Glutamatergic neuron (in vitro differentiated cells): ENCODE data around the gene KRTAP2-3. TPM values are rescaled to one million over a fixed set of nuclear protein-coding genes. Genes with fewer than 3 reads are reported as not detected.

ENCODE experiments used
- DNase-seq: peaks from one replicate; pipeline ENCODE4 v3.0.0; 2022
- H3K27ac Mint-ChIP-seq: one replicate; pipeline ENCODE4 v1.8.0; 2020; ENCODE audit warnings: mild to moderate bottlenecking, mixed read lengths, inconsistent platforms; ENCODE audit not compliant: unreplicated experiment
- H3K27me3 Mint-ChIP-seq: one replicate; pipeline ENCODE4 v1.8.0; 2020; ENCODE audit warnings: mild to moderate bottlenecking, moderate library complexity, mixed read lengths, inconsistent platforms; ENCODE audit not compliant: unreplicated experiment
- H3K36me3 Mint-ChIP-seq: one replicate; pipeline ENCODE4 v1.8.0; 2020; ENCODE audit warnings: mild to moderate bottlenecking, mixed read lengths, inconsistent platforms; ENCODE audit not compliant: unreplicated experiment
- H3K4me1 Mint-ChIP-seq: one replicate; pipeline ENCODE4 v1.8.0; 2020; ENCODE audit warnings: mild to moderate bottlenecking, low read depth, mixed read lengths, inconsistent platforms; ENCODE audit not compliant: unreplicated experiment
- H3K4me3 Mint-ChIP-seq: one replicate; pipeline ENCODE4 v1.8.0; 2020; ENCODE audit warnings: mild to moderate bottlenecking, mixed read lengths, inconsistent platforms; ENCODE audit not compliant: unreplicated experiment
- H3K9me3 Mint-ChIP-seq: one replicate; pipeline ENCODE4 v1.8.0; 2020; ENCODE audit warnings: mild to moderate bottlenecking, moderate library complexity, mixed read lengths, inconsistent platforms; ENCODE audit not compliant: unreplicated experiment
- CTCF ChIP-seq: fragments of 200-600 bp; sonication (generic); IDR thresholded peaks from one replicate; pipeline ENCODE4 v1.5.0; 2021; ENCODE audit not compliant: partially characterized antibody, unreplicated experiment
- total RNA-seq: library from RNA; stranded (reverse); fragmentation: NEBNext Ultra II Directional; extraction: Animal tissue kit (Norgen Biotek cat#: 25700); gene quantifications from one replicate; pipeline ENCODE4 v1.2.1, GENCODE V29; 2021; ENCODE audit not compliant: unreplicated experiment

KRTAP2-3 gene
- total RNA-seq, 1 donor from 2014 or later: not detected

- Mint-ChIP-seq H3K4me3 (no peak overlapping the region), H3K9me3 (peaks cover 6% of the 10 kb centered on the region), H3K27ac (no peak overlapping the region), H3K27me3 (peaks cover 8% of the 10 kb centered on the region), H3K4me1 (peaks cover 17% of the 10 kb centered on the region), H3K36me3 (no peaks in the 10 kb centered on the region)
- no peak for TF ChIP-seq CTCF
- no peak for DNase-seq
These were observed 49.5 kb downstream of the KRTAP2-3 start for GRCh38 chr17:41010441-41010840.

GRCh38 chr17:41009936-41010335, 50.0 kb downstream of the KRTAP2-3 start:
- no peak for DNase-seq
- Mint-ChIP-seq H3K4me1 (peaks cover 17% of the 10 kb centered on the region), H3K9me3 (peaks cover 6% of the 10 kb centered on the region), H3K36me3 (no peaks in the 10 kb centered on the region), H3K27me3 (peaks cover 8% of the 10 kb centered on the region), H3K4me3 (no peak overlapping the region), H3K27ac (no peak overlapping the region)
- TF ChIP-seq CTCF: no peak

GRCh38 chr17:41009301-41009760, 50.6 kb downstream of the KRTAP2-3 start:
- H3K27ac Mint-ChIP-seq: no peak overlapping the region
- TF ChIP-seq CTCF: no peak
- no peaks in the 10 kb centered on the region for H3K36me3 Mint-ChIP-seq
- no peak overlapping the region for H3K4me3 Mint-ChIP-seq
- peaks cover 17% of the 10 kb centered on the region for H3K4me1 Mint-ChIP-seq
- H3K27me3 Mint-ChIP-seq: peaks cover 8% of the 10 kb centered on the region
- peaks cover 6% of the 10 kb centered on the region for H3K9me3 Mint-ChIP-seq
- no peak for DNase-seq

Other genes starting within 250 kb of the KRTAP2-3 start
- gene KRT10, start 237.5 kb downstream of the KRTAP2-3 start, total RNA-seq: 27.1 TPM
- gene KRT12, start 192.9 kb downstream of the KRTAP2-3 start, total RNA-seq: not detected
- not detected for gene KRT20, start 174.9 kb downstream of the KRTAP2-3 start, total RNA-seq
- not detected for gene KRT23, start 122.5 kb downstream of the KRTAP2-3 start, total RNA-seq
- gene KRT39, start 93.2 kb downstream of the KRTAP2-3 start, total RNA-seq: not detected
- not detected for gene KRT40, start 75.8 kb downstream of the KRTAP2-3 start, total RNA-seq
- not detected for gene KRTAP3-3, start 66.0 kb downstream of the KRTAP2-3 start, total RNA-seq
- not detected for gene KRTAP3-2, start 60.2 kb downstream of the KRTAP2-3 start, total RNA-seq
- not detected for gene KRTAP3-1, start 51.0 kb downstream of the KRTAP2-3 start, total RNA-seq
- not detected for gene KRTAP1-5, start 32.9 kb downstream of the KRTAP2-3 start, total RNA-seq
- gene KRTAP1-4, start 29.9 kb downstream of the KRTAP2-3 start, total RNA-seq: not detected
- not detected for gene KRTAP1-3, start 25.2 kb downstream of the KRTAP2-3 start, total RNA-seq
- gene KRTAP1-1, start 18.7 kb downstream of the KRTAP2-3 start, total RNA-seq: not detected
- gene KRTAP2-1, start 12.8 kb downstream of the KRTAP2-3 start, total RNA-seq: not detected
- gene KRTAP2-2, start 4.9 kb downstream of the KRTAP2-3 start, total RNA-seq: not detected
- gene KRTAP2-4, start 5.8 kb upstream of the KRTAP2-3 start, total RNA-seq: not detected
- gene KRTAP4-7, start 24.0 kb upstream of the KRTAP2-3 start, total RNA-seq: not detected
- not detected for gene KRTAP4-8, start 38.0 kb upstream of the KRTAP2-3 start, total RNA-seq
- not detected for gene KRTAP4-16, start 42.1 kb upstream of the KRTAP2-3 start, total RNA-seq
- not detected for gene KRTAP4-9, start 45.3 kb upstream of the KRTAP2-3 start, total RNA-seq
- not detected for gene KRTAP4-11, start 58.3 kb upstream of the KRTAP2-3 start, total RNA-seq
- not detected for gene KRTAP4-12, start 64.1 kb upstream of the KRTAP2-3 start, total RNA-seq
- gene KRTAP4-6, start 80.4 kb upstream of the KRTAP2-3 start, total RNA-seq: not detected
- gene KRTAP4-5, start 89.7 kb upstream of the KRTAP2-3 start, total RNA-seq: not detected
- gene KRTAP4-4, start 100.6 kb upstream of the KRTAP2-3 start, total RNA-seq: not detected
- gene KRTAP4-3, start 108.1 kb upstream of the KRTAP2-3 start, total RNA-seq: not detected
- not detected for gene KRTAP4-2, start 118.1 kb upstream of the KRTAP2-3 start, total RNA-seq
- not detected for gene KRTAP4-1, start 124.8 kb upstream of the KRTAP2-3 start, total RNA-seq
- not detected for gene KRTAP9-1, start 129.8 kb upstream of the KRTAP2-3 start, total RNA-seq
- gene KRTAP9-2, start 166.5 kb upstream of the KRTAP2-3 start, total RNA-seq: not detected
- not detected for gene KRTAP9-3, start 172.3 kb upstream of the KRTAP2-3 start, total RNA-seq
- not detected for gene KRTAP9-8, start 177.9 kb upstream of the KRTAP2-3 start, total RNA-seq
- gene KRTAP9-4, start 189.6 kb upstream of the KRTAP2-3 start, total RNA-seq: not detected
- gene KRTAP9-9, start 195.3 kb upstream of the KRTAP2-3 start, total RNA-seq: not detected
- not detected for gene KRTAP9-6, start 205.3 kb upstream of the KRTAP2-3 start, total RNA-seq
- gene KRTAP9-7, start 215.6 kb upstream of the KRTAP2-3 start, total RNA-seq: not detected
- gene KRTAP29-1, start 242.7 kb upstream of the KRTAP2-3 start, total RNA-seq: not detected
- gene KRTAP16-1, start 249.2 kb upstream of the KRTAP2-3 start, total RNA-seq: not detected